ENCODE measurements around the gene SDR42E2.

- TF ChIP-seq CTCF (IDR thresholded peaks at IDR 0.05; ENCODE audit: insufficient read depth, low read length, poor library complexity, severe bottlenecking) (no peak), EZH2phosphoT487 (conservative IDR thresholded peaks at IDR 0.05; ENCODE audit: low read length) (no peak)
Measured at GRCh38 chr16:22190776-22191531, 28.6 kb downstream of the SDR42E2 start.

Measured in SU-DHL-6 (cell line).